Ishikawa (cell line): ENCODE results near the gene DLST.
A peak's percentile ranks its signal among the peaks of the same experiment; 100 is the strongest.

Experiments used
- CEBPB ChIP-seq: IDR thresholded peaks from 2 replicates; pipeline ENCODE4 v1.6.1; 2012
- CREB1 ChIP-seq: IDR thresholded peaks from 2 replicates; pipeline ENCODE4 v1.6.1; 2012; ENCODE audit warnings: low read depth
- EGR1 ChIP-seq: IDR thresholded peaks from 2 replicates; pipeline ENCODE4 v1.6.1; 2012
- EP300 ChIP-seq: IDR thresholded peaks from 2 replicates; pipeline ENCODE4 v1.6.1; 2012; ENCODE audit warnings: borderline replicate concordance
- FOXM1 ChIP-seq: IDR thresholded peaks from 2 replicates; pipeline ENCODE4 v1.6.1; 2012; ENCODE audit warnings: low read depth, borderline replicate concordance
- MAX ChIP-seq: IDR thresholded peaks from 2 replicates; pipeline ENCODE4 v1.6.1; 2012
- NFIC ChIP-seq: IDR thresholded peaks from 2 replicates; pipeline ENCODE4 v1.6.1; 2012
- RAD21 ChIP-seq: IDR thresholded peaks from 2 replicates; pipeline ENCODE4 v1.6.1; 2012; ENCODE audit warnings: low read depth
- REST ChIP-seq: IDR thresholded peaks from 2 replicates; pipeline ENCODE4 v1.6.1; 2012; ENCODE audit warnings: low read depth, mild to moderate bottlenecking
- TAF1 ChIP-seq: IDR thresholded peaks from 2 replicates; pipeline ENCODE4 v1.6.1; 2012; ENCODE audit warnings: low read depth, mild to moderate bottlenecking
- TCF12 ChIP-seq: IDR thresholded peaks from 2 replicates; pipeline ENCODE4 v1.6.1; 2012; ENCODE audit warnings: low read depth
- TEAD4 ChIP-seq: IDR thresholded peaks from 2 replicates; pipeline ENCODE4 v1.6.1; 2012
- USF1 ChIP-seq: IDR thresholded peaks from 2 replicates; pipeline ENCODE4 v1.6.1; 2012
- YY1 ChIP-seq: IDR thresholded peaks from 2 replicates; pipeline ENCODE4 v1.6.1; 2012; ENCODE audit warnings: low read depth
- ZBTB7A ChIP-seq: IDR thresholded peaks from 2 replicates; pipeline ENCODE4 v1.6.1; 2012; ENCODE audit warnings: low read depth

Gene DLST

GRCh38 chr14:74879427-74880182, 2.1 kb upstream of the DLST start:
- TF ChIP-seq REST (no peak), EP300 (no peak), ZBTB7A (no peak), EGR1 (no peak), CEBPB (no peak), NFIC (no peak), TAF1 (no peak), TEAD4 (no peak), USF1 (no peak), YY1 (no peak), FOXM1 (no peak), MAX (no peak), TCF12 (no peak), CREB1 (no peak), RAD21 (no peak)

- TF ChIP-seq CREB1 (0 out of 2 replicates have a peak, but pooled peaks have one; percentile 40), EGR1 (no peak)
Observed at GRCh38 chr14:74882103-74882920, 596 bp downstream of the DLST start.

GRCh38 chr14:74886001-74886400, 4.3 kb downstream of the DLST start:
- TF ChIP-seq RAD21, result no peak
- TF ChIP-seq ZBTB7A, result no peak
- TF ChIP-seq YY1, result no peak
- no peak for TF ChIP-seq CEBPB

GRCh38 chr14:74888164-74889158, 6.7 kb downstream of the DLST start:
- no peak for TF ChIP-seq TAF1
- no peak for TF ChIP-seq EP300
- no peak for TF ChIP-seq RAD21
- peak; percentile 13; the same call in 1 of the 2 replicates for TF ChIP-seq CEBPB
- TF ChIP-seq YY1, result no peak
- TF ChIP-seq EGR1, result no peak
- TF ChIP-seq TCF12, result no peak
- TF ChIP-seq FOXM1, result no peak

GRCh38 chr14:74890262-74890661, 8.5 kb downstream of the DLST start:
- TF ChIP-seq YY1 (no peak), EGR1 (no peak), TCF12 (no peak), TEAD4 (no peak), USF1 (no peak), REST (no peak), MAX (no peak), RAD21 (no peak), CREB1 (no peak), ZBTB7A (no peak), NFIC (no peak), FOXM1 (no peak), TAF1 (no peak), EP300 (no peak), CEBPB (no peak)
